ENCODE data around the gene HCFC2.

The HCFC2 gene

DNA sequence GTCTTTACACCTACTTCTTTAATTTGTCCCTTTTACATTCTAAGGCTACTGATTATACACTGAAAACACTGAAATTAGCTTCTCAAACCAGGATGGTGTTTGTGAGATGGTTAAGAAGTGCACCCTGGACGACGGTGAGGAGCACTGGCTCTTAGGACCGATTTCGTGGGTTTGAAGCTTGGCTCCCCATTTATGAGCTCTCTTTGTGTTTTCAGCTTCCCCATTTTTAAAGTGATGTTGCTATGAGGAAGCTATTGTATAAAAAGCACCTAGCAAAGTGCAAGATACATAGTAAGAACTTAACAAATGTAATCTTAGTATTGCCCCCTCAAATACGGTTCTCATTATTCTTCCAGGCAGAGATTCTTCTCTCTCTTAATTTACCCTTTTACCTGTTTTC lies 69.0 kb downstream of the HCFC2 start:
- ChIA-PET POLR2A (interaction anchor here (0.6 to 1.2 kb wide), 2 partner anchors 45 to 69 kb away, joined by 3 read pairs; no protein-coding TSS in a partner anchor), CTCF (interaction anchor here (1.0 to 1.7 kb wide), 4 partner anchors 11 to 75 kb away, joined by 3 to 4 read pairs (median 3); no protein-coding TSS in a partner anchor)
- TF ChIP-seq, protein P1, sequence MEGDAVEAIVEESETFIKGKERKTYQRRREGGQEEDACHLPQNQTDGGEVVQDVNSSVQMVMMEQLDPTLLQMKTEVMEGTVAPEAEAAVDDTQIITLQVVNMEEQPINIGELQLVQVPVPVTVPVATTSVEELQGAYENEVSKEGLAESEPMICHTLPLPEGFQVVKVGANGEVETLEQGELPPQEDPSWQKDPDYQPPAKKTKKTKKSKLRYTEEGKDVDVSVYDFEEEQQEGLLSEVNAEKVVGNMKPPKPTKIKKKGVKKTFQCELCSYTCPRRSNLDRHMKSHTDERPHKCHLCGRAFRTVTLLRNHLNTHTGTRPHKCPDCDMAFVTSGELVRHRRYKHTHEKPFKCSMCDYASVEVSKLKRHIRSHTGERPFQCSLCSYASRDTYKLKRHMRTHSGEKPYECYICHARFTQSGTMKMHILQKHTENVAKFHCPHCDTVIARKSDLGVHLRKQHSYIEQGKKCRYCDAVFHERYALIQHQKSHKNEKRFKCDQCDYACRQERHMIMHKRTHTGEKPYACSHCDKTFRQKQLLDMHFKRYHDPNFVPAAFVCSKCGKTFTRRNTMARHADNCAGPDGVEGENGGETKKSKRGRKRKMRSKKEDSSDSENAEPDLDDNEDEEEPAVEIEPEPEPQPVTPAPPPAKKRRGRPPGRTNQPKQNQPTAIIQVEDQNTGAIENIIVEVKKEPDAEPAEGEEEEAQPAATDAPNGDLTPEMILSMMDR (IDR thresholded peaks at IDR 0.05; ENCODE audit: insufficient read depth, low read length, missing control alignments), result no peak
- no peak overlapping the region for H3K4me3 ChIP-seq (ENCODE audit: low read depth, low read length)
- DNase-seq (ENCODE audit: low read depth, low spot score), result no peak

DNA sequence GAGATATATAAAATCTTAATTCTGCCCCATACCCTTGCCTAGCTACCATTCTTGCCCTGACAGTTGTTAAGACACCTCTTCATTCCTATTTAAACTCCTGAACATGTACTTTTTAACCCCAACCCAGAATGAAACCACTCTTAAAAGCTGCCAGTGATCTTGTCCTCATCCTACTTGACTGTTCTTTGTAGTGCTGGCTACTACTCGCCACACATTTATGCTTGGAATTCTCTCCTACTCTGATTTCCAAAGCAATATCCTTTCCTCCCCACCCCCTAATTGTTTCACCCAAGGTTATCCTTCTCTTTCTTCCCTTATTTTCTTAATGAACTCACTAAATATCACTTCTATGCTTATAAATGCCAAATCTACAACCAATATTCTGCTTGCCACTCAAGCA lies 69.5 kb downstream of the HCFC2 start:
- no peak for DNase-seq (ENCODE audit: low read depth, low spot score)
- POLR2A ChIA-PET, result interaction anchor here (0.6 to 1.2 kb wide), 2 partner anchors 45 to 70 kb away, joined by 3 read pairs; no protein-coding TSS in a partner anchor
- CTCF ChIA-PET, result interaction anchor here (1.0 to 1.7 kb wide), 4 partner anchors 11 to 76 kb away, joined by 3 to 4 read pairs (median 3); no protein-coding TSS in a partner anchor
- TF ChIP-seq, protein P1 (IDR thresholded peaks at IDR 0.05; ENCODE audit: insufficient read depth, low read length, missing control alignments), result no peak
- H3K4me3 ChIP-seq (ENCODE audit: low read depth, low read length), result no peak overlapping the region; the same call in 1 of the 2 replicates

DNA sequence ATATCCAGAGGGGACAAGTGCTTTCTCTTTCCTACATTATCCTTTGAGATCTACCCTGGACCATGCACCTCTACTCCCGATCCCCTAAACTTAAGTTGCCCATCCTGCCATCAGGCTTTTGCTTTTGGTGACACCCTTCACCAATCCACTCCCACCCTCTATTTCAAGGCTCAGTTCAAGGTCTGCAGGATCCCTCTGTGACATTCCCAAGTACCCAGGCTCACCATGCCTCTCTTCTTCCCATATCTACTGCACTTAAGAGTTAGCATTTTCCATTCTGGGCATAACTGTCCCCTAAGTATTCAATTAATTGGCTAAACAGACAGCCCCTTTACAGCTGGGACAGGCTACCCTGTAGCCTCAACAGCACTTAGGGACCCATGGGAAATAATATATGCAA lies 70.6 kb downstream of the HCFC2 start:
- peak overlapping the region; percentile 31 for H3K4me3 ChIP-seq (ENCODE audit: low read depth, low read length)
- TF ChIP-seq, protein P1 (IDR thresholded peaks at IDR 0.05; ENCODE audit: insufficient read depth, low read length, missing control alignments), result no peak
- no peak for DNase-seq (ENCODE audit: low read depth, low spot score)
- CTCF ChIA-PET, result interaction anchor here (1.1 to 1.7 kb wide), 2 partner anchors 25 to 77 kb away, joined by 4 read pairs; no protein-coding TSS in a partner anchor
- POLR2A ChIA-PET, result no interaction called here

- peak overlapping the region; percentile 86 for H3K4me3 ChIP-seq (ENCODE audit: low read depth, low read length)
- no peak for DNase-seq (ENCODE audit: low read depth, low spot score)
- CTCF ChIA-PET, result no interaction called here
- POLR2A ChIA-PET, result interaction anchor here (0.5 kb wide), 1 partner anchor 29 kb away, joined by 3 read pairs; no protein-coding TSS in a partner anchor
- TF ChIP-seq, protein P1 (IDR thresholded peaks at IDR 0.05; ENCODE audit: insufficient read depth, low read length, missing control alignments), result no peak
Measured at GRCh38 chr12:104136577-104136976, 72.2 kb downstream of the HCFC2 start.

- H3K4me3 ChIP-seq (ENCODE audit: low read depth, low read length), result peak overlapping the region; percentile 86
- DNase-seq (ENCODE audit: low read depth, low spot score), result no peak
- TF ChIP-seq, protein P1 (IDR thresholded peaks at IDR 0.05; ENCODE audit: insufficient read depth, low read length, missing control alignments), result no peak
- POLR2A ChIA-PET, result interaction anchor here (0.5 to 1.9 kb wide), 9 partner anchors 9 to 180 kb away, joined by 3 to 10 read pairs (median 3); partner anchors contain the start of gene GLT8D2
- CTCF ChIA-PET, result interaction anchor here (1.6 to 1.9 kb wide), 2 partner anchors 28 to 40 kb away, joined by 3 to 5 read pairs; no protein-coding TSS in a partner anchor
Measured at GRCh38 chr12:104137001-104137901, 72.9 kb downstream of the HCFC2 start.

Measured in AG04449 (cell line).